ENCODE results near the gene CASK.
A peak's percentile ranks its signal among the peaks of the same experiment; 100 is the strongest.

CASK gene

GRCh38 chrX:41863343-41864203 lies 59.8 kb downstream of the CASK start:
- Histone ChIP-seq H3K4me2 (ENCODE audit: low read length) (no peak overlapping the region), H3K4me1 (ENCODE audit: control insufficient read depth, insufficient read depth, low read length) (no peaks in the 10 kb centered on the region), H3K27me3 (ENCODE audit: control insufficient read depth, insufficient read depth, low read length) (no peaks in the 10 kb centered on the region)

GRCh38 chrX:41862562-41863184 lies 60.7 kb downstream of the CASK start:
- H3K36me3 ChIP-seq (ENCODE audit: insufficient read depth, low read length): no peaks in the 10 kb centered on the region
- no peaks in the 10 kb centered on the region for H3K9me3 ChIP-seq (replicated peaks; ENCODE audit: low read length)
- no peak overlapping the region for H3K9ac ChIP-seq (ENCODE audit: low read depth, low read length)
- no peak overlapping the region for H3K4me3 ChIP-seq (ENCODE audit: low read length)
- H3K4me2 ChIP-seq (ENCODE audit: low read length): no peak overlapping the region
- H3K27me3 ChIP-seq (ENCODE audit: control insufficient read depth, insufficient read depth, low read length): no peaks in the 10 kb centered on the region
- no peaks in the 10 kb centered on the region for H3K4me1 ChIP-seq (ENCODE audit: control insufficient read depth, insufficient read depth, low read length)

More at GRCh38 chrX:41863343-41864203, 59.8 kb downstream of the CASK start:
- Histone ChIP-seq H3K4me3 (ENCODE audit: low read length) (no peak overlapping the region), H3K9me3 (replicated peaks; ENCODE audit: low read length) (no peaks in the 10 kb centered on the region), H3K36me3 (ENCODE audit: insufficient read depth, low read length) (no peaks in the 10 kb centered on the region), H3K9ac (ENCODE audit: low read depth, low read length) (no peak overlapping the region)

- Histone ChIP-seq H3K9ac (ENCODE audit: low read depth, low read length) (no peak overlapping the region), H3K27me3 (ENCODE audit: control insufficient read depth, insufficient read depth, low read length) (no peaks in the 10 kb centered on the region), H3K9me3 (replicated peaks; ENCODE audit: low read length) (no peaks in the 10 kb centered on the region), H3K4me2 (ENCODE audit: low read length) (no peak overlapping the region), H3K4me1 (ENCODE audit: control insufficient read depth, insufficient read depth, low read length) (no peaks in the 10 kb centered on the region), H3K36me3 (ENCODE audit: insufficient read depth, low read length) (no peaks in the 10 kb centered on the region), H3K4me3 (ENCODE audit: low read length) (no peak overlapping the region)
Measured at GRCh38 chrX:41858161-41858775, 65.1 kb downstream of the CASK start.

GRCh38 chrX:41857670-41858069 lies 65.7 kb downstream of the CASK start:
- Histone ChIP-seq H3K4me2 (ENCODE audit: low read length) (no peak overlapping the region), H3K27me3 (ENCODE audit: control insufficient read depth, insufficient read depth, low read length) (no peaks in the 10 kb centered on the region), H3K4me1 (ENCODE audit: control insufficient read depth, insufficient read depth, low read length) (no peaks in the 10 kb centered on the region), H3K36me3 (ENCODE audit: insufficient read depth, low read length) (no peaks in the 10 kb centered on the region), H3K9ac (ENCODE audit: low read depth, low read length) (no peak overlapping the region), H3K4me3 (ENCODE audit: low read length) (no peak overlapping the region), H3K9me3 (replicated peaks; ENCODE audit: low read length) (no peaks in the 10 kb centered on the region)

GRCh38 chrX:41846714-41847113 lies 76.6 kb downstream of the CASK start:
- Histone ChIP-seq H3K4me3 (ENCODE audit: low read length) (no peak overlapping the region), H3K4me2 (ENCODE audit: low read length) (no peak overlapping the region), H3K9me3 (replicated peaks; ENCODE audit: low read length) (peaks cover 6% of the 10 kb centered on the region), H3K27me3 (ENCODE audit: control insufficient read depth, insufficient read depth, low read length) (no peaks in the 10 kb centered on the region), H3K4me1 (ENCODE audit: control insufficient read depth, insufficient read depth, low read length) (no peaks in the 10 kb centered on the region), H3K36me3 (ENCODE audit: insufficient read depth, low read length) (no peaks in the 10 kb centered on the region), H3K9ac (ENCODE audit: low read depth, low read length) (no peak overlapping the region)

GRCh38 chrX:41837270-41837944 lies 85.9 kb downstream of the CASK start:
- no peaks in the 10 kb centered on the region for H3K9me3 ChIP-seq (replicated peaks; ENCODE audit: low read length)

GRCh38 chrX:41828826-41829225 lies 94.5 kb downstream of the CASK start:
- H3K27me3 ChIP-seq (ENCODE audit: control insufficient read depth, insufficient read depth, low read length): no peaks in the 10 kb centered on the region
- no peaks in the 10 kb centered on the region for H3K9me3 ChIP-seq (replicated peaks; ENCODE audit: low read length)
- no peak overlapping the region for H3K4me2 ChIP-seq (ENCODE audit: low read length)
- no peak overlapping the region for H3K4me3 ChIP-seq (ENCODE audit: low read length)
- peaks cover 22% of the 10 kb centered on the region for H3K4me1 ChIP-seq (ENCODE audit: control insufficient read depth, insufficient read depth, low read length)
- H3K36me3 ChIP-seq (ENCODE audit: insufficient read depth, low read length): no peaks in the 10 kb centered on the region
- H3K9ac ChIP-seq (ENCODE audit: low read depth, low read length): no peak overlapping the region

More at GRCh38 chrX:41837270-41837944, 85.9 kb downstream of the CASK start:
- Histone ChIP-seq H3K27me3 (ENCODE audit: control insufficient read depth, insufficient read depth, low read length) (no peaks in the 10 kb centered on the region), H3K4me1 (ENCODE audit: control insufficient read depth, insufficient read depth, low read length) (no peaks in the 10 kb centered on the region), H3K4me3 (ENCODE audit: low read length) (no peak overlapping the region), H3K9ac (ENCODE audit: low read depth, low read length) (no peak overlapping the region), H3K4me2 (ENCODE audit: low read length) (no peak overlapping the region), H3K36me3 (ENCODE audit: insufficient read depth, low read length) (no peaks in the 10 kb centered on the region)

GRCh38 chrX:41827886-41828285 lies 95.5 kb downstream of the CASK start:
- H3K4me1 ChIP-seq (ENCODE audit: control insufficient read depth, insufficient read depth, low read length): peaks cover 22% of the 10 kb centered on the region
- H3K27me3 ChIP-seq (ENCODE audit: control insufficient read depth, insufficient read depth, low read length): no peaks in the 10 kb centered on the region
- no peaks in the 10 kb centered on the region for H3K36me3 ChIP-seq (ENCODE audit: insufficient read depth, low read length)
- no peak overlapping the region for H3K9ac ChIP-seq (ENCODE audit: low read depth, low read length)
- no peak overlapping the region for H3K4me3 ChIP-seq (ENCODE audit: low read length)
- peak overlapping the region; percentile 21 for H3K4me2 ChIP-seq (ENCODE audit: low read length)
- no peaks in the 10 kb centered on the region for H3K9me3 ChIP-seq (replicated peaks; ENCODE audit: low read length)

GRCh38 chrX:41825796-41826195 lies 97.6 kb downstream of the CASK start:
- Histone ChIP-seq H3K9ac (ENCODE audit: low read depth, low read length) (no peak overlapping the region), H3K9me3 (replicated peaks; ENCODE audit: low read length) (no peaks in the 10 kb centered on the region), H3K27me3 (ENCODE audit: control insufficient read depth, insufficient read depth, low read length) (no peaks in the 10 kb centered on the region), H3K4me2 (ENCODE audit: low read length) (no peak overlapping the region), H3K4me1 (ENCODE audit: control insufficient read depth, insufficient read depth, low read length) (peaks cover 22% of the 10 kb centered on the region), H3K36me3 (ENCODE audit: insufficient read depth, low read length) (no peaks in the 10 kb centered on the region), H3K4me3 (ENCODE audit: low read length) (no peak overlapping the region)

GRCh38 chrX:41824551-41824950 lies 98.8 kb downstream of the CASK start:
- Histone ChIP-seq H3K9me3 (replicated peaks; ENCODE audit: low read length) (no peaks in the 10 kb centered on the region), H3K27me3 (ENCODE audit: control insufficient read depth, insufficient read depth, low read length) (no peaks in the 10 kb centered on the region), H3K4me3 (ENCODE audit: low read length) (no peak overlapping the region), H3K4me2 (ENCODE audit: low read length) (peak overlapping the region; percentile 22), H3K36me3 (ENCODE audit: insufficient read depth, low read length) (no peaks in the 10 kb centered on the region), H3K9ac (ENCODE audit: low read depth, low read length) (no peak overlapping the region), H3K4me1 (ENCODE audit: control insufficient read depth, insufficient read depth, low read length) (peaks cover 22% of the 10 kb centered on the region)

- Histone ChIP-seq H3K9me3 (replicated peaks; ENCODE audit: low read length) (no peaks in the 10 kb centered on the region), H3K36me3 (ENCODE audit: insufficient read depth, low read length) (no peaks in the 10 kb centered on the region), H3K4me3 (ENCODE audit: low read length) (no peak overlapping the region), H3K4me1 (ENCODE audit: control insufficient read depth, insufficient read depth, low read length) (peaks cover 22% of the 10 kb centered on the region), H3K9ac (ENCODE audit: low read depth, low read length) (no peak overlapping the region), H3K27me3 (ENCODE audit: control insufficient read depth, insufficient read depth, low read length) (no peaks in the 10 kb centered on the region), H3K4me2 (ENCODE audit: low read length) (no peak overlapping the region)
Measured at GRCh38 chrX:41823402-41823801, 100.0 kb downstream of the CASK start.
